Activated naive CD8-positive, alpha-beta T cell treated with anti-CD3 and anti-CD28 coated beads, Interleukin-2, amount 10 ng/mL, durations not matched to agents 7 days and 5 days (primary cell): ENCODE data around the gene NPHP4. TPM values are rescaled to one million over a fixed set of nuclear protein-coding genes. Genes with fewer than 3 reads are reported as not detected.

Experiments
- ATAC-seq: fragments of 150-1000 bp; cut with Tn5 transposase; one replicate; pipeline ENCODE4 v1.10.0; 2021; ENCODE audit warnings: low read depth, moderate library complexity
- POLR2A ChIA-PET: fragments of 350-600 bp; sonication (Branson Sonifier 250); formaldehyde crosslinking; loops from one replicate; lab custom pipeline; 2021; ENCODE audit warnings: antibody characterized with exemption; lab: Charles Lee
- DNase-seq: peaks from one replicate; pipeline ENCODE4 v3.0.0; 2021
- H3K27ac Mint-ChIP-seq: one replicate; pipeline ENCODE4 v1.8.0; 2022; ENCODE audit warnings: mild to moderate bottlenecking, mixed read lengths
- H3K27me3 Mint-ChIP-seq: one replicate; pipeline ENCODE4 v1.8.0; 2022; ENCODE audit warnings: mild to moderate bottlenecking, moderate library complexity, mixed read lengths
- H3K36me3 Mint-ChIP-seq: one replicate; pipeline ENCODE4 v1.8.0; 2021; ENCODE audit warnings: mild to moderate bottlenecking, mixed read lengths
- H3K4me1 Mint-ChIP-seq: one replicate; pipeline ENCODE4 v1.8.0; 2021; ENCODE audit warnings: mixed read lengths
- H3K4me3 Mint-ChIP-seq: one replicate; pipeline ENCODE4 v1.8.0; 2022; ENCODE audit warnings: mild to moderate bottlenecking, moderate library complexity, mixed read lengths
- H3K9me3 Mint-ChIP-seq: one replicate; pipeline ENCODE4 v1.8.0; 2021; ENCODE audit warnings: mixed read lengths
- total RNA-seq, 2 experiments: library from RNA; stranded (reverse); gene quantifications; one replicate each; pipeline ENCODE4 v1.2.3, GENCODE V29; 2021

The NPHP4 gene
- total RNA-seq, 2 experiments from 2014 or later = 16.4 to 17.5 TPM

DNA sequence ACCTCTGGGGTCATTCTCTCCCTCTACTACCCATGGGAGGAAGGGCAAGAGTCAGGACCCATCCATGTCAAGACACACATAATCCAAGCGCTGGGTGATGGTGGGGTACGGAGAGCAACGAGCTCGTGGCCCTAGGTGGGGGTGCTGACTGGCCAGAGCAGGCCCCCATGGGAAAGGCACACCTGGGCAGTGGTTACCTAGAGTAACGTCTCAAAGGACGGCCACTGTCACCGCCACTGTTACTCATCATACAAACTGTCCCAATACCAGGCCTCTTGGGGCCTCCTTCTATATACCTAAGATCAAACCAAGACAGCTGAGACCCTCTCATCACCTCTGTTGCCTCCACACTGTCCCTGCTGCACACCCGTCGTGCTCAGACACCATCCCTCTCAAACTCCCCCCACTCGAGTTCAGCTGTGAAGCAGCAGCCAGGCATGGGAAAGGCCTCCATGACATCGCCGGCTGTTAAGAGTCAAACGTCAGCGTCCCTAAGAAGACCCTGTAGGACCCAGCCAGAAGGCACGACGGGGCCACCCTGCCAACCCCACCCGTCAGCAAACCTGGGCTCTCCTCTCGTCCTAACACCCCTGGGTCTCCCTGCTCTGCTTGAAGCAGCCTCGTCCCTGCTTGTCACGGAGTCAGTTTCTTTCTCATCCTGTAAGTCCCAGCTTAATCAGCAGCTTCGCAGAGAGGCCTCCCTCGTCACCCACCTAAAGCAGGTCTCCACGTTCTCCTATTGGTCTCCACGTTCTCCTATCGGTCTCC is 15.3 kb downstream of the NPHP4 start:
- Mint-ChIP-seq H3K4me3 (no peak overlapping the region), H3K4me1 (peaks cover 9% of the 10 kb centered on the region), H3K36me3 (peaks cover 16% of the 10 kb centered on the region), H3K9me3 (peaks cover 1% of the 10 kb centered on the region), H3K27ac (no peak overlapping the region), H3K27me3 (no peaks in the 10 kb centered on the region)
- ATAC-seq (no peak), DNase-seq (no peak)
- POLR2A ChIA-PET = no interaction called here

GRCh38 chr1:5976231-5976630 is 16.0 kb downstream of the NPHP4 start:
- H3K36me3 Mint-ChIP-seq = peaks cover 16% of the 10 kb centered on the region
- no peak for ATAC-seq
- H3K4me3 Mint-ChIP-seq = no peak overlapping the region
- peaks cover 1% of the 10 kb centered on the region for H3K9me3 Mint-ChIP-seq
- H3K4me1 Mint-ChIP-seq = peaks cover 8% of the 10 kb centered on the region
- POLR2A ChIA-PET = no interaction called here
- no peaks in the 10 kb centered on the region for H3K27me3 Mint-ChIP-seq
- DNase-seq = no peak
- H3K27ac Mint-ChIP-seq = no peak overlapping the region

GRCh38 chr1:5975133-5975880 is 16.9 kb downstream of the NPHP4 start:
- H3K4me3 Mint-ChIP-seq = no peak overlapping the region
- H3K9me3 Mint-ChIP-seq = peaks cover 1% of the 10 kb centered on the region
- POLR2A ChIA-PET = no interaction called here
- ATAC-seq (peak; percentile 64), DNase-seq (peak; percentile 51)
- H3K27ac Mint-ChIP-seq = peak overlapping the region; percentile 69
- no peaks in the 10 kb centered on the region for H3K27me3 Mint-ChIP-seq
- H3K36me3 Mint-ChIP-seq = peaks cover 17% of the 10 kb centered on the region
- peaks cover 2% of the 10 kb centered on the region for H3K4me1 Mint-ChIP-seq

GRCh38 chr1:5974631-5975030 is 17.6 kb downstream of the NPHP4 start:
- Mint-ChIP-seq H3K27me3 (no peaks in the 10 kb centered on the region), H3K4me3 (no peak overlapping the region), H3K27ac (no peak overlapping the region), H3K4me1 (no peaks in the 10 kb centered on the region), H3K36me3 (peaks cover 17% of the 10 kb centered on the region), H3K9me3 (peaks cover 1% of the 10 kb centered on the region)
- POLR2A ChIA-PET = no interaction called here
- DNase-seq (no peak), ATAC-seq (no peak)

GRCh38 chr1:5973771-5974170 is 18.5 kb downstream of the NPHP4 start:
- H3K4me3 Mint-ChIP-seq = no peak overlapping the region
- POLR2A ChIA-PET = no interaction called here
- H3K36me3 Mint-ChIP-seq = peaks cover 16% of the 10 kb centered on the region
- no peak overlapping the region for H3K27ac Mint-ChIP-seq
- no peaks in the 10 kb centered on the region for H3K27me3 Mint-ChIP-seq
- DNase-seq = no peak
- peaks cover 1% of the 10 kb centered on the region for H3K9me3 Mint-ChIP-seq
- no peaks in the 10 kb centered on the region for H3K4me1 Mint-ChIP-seq
- ATAC-seq = no peak

DNA sequence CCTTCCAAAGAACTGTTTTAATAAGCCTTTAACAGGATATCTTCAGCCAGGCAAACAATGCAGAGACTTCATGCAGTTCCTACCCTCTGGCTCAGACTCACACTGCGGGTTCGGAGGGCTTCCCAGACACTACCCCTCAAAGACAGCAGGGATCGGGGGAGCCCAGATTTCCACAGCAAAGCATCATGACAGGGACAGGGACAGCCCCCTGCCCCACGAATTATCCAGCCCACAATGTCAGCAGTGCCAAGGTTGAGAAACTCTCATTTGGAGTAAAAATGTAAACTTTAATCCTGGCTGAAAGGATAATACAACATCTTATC is 20.1 kb downstream of the NPHP4 start:
- Mint-ChIP-seq H3K4me1 (no peaks in the 10 kb centered on the region), H3K27ac (no peak overlapping the region), H3K9me3 (no peaks in the 10 kb centered on the region), H3K4me3 (no peak overlapping the region), H3K36me3 (peaks cover 11% of the 10 kb centered on the region), H3K27me3 (no peaks in the 10 kb centered on the region)
- ATAC-seq = no peak
- POLR2A ChIA-PET = no interaction called here
- DNase-seq = no peak

DNA sequence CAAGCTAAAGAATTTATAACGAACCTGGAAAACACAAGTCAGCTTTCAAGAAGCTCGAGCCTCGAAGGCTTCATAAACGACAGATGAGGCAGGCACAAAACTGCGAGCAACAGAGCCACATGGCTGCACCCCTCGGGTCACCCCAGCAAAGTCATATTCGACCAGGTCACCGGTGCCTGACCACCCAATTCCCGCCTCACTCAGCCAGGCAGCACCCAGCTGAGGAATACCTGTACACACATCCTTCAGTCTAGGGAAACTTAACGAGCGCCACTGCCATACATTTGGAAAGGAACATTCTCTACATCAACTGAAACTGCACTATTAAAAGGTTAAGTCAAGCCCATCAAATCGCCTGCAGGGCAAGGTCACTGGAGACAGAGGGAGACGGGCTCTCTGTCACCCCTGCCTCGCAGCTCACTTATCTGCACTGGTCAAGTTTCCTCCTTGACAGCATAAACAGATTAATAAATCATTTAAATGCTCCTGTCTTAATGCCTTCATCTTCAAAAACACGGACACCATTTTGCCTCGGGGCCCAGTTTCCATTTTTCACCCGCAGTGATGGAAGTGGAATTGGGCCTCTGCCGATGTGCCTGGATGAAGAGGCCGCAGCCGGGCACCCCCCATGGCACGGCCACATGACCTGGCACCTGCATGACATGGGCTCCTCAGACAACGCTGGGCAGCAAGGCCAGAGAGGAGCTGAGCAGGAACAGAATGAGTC is 20.6 kb downstream of the NPHP4 start:
- no peaks in the 10 kb centered on the region for H3K9me3 Mint-ChIP-seq
- H3K36me3 Mint-ChIP-seq = peaks cover 6% of the 10 kb centered on the region
- no peak for DNase-seq
- no peaks in the 10 kb centered on the region for H3K4me1 Mint-ChIP-seq
- H3K27ac Mint-ChIP-seq = no peak overlapping the region
- POLR2A ChIA-PET = no interaction called here
- no peak for ATAC-seq
- no peak overlapping the region for H3K4me3 Mint-ChIP-seq
- H3K27me3 Mint-ChIP-seq = no peaks in the 10 kb centered on the region

DNA sequence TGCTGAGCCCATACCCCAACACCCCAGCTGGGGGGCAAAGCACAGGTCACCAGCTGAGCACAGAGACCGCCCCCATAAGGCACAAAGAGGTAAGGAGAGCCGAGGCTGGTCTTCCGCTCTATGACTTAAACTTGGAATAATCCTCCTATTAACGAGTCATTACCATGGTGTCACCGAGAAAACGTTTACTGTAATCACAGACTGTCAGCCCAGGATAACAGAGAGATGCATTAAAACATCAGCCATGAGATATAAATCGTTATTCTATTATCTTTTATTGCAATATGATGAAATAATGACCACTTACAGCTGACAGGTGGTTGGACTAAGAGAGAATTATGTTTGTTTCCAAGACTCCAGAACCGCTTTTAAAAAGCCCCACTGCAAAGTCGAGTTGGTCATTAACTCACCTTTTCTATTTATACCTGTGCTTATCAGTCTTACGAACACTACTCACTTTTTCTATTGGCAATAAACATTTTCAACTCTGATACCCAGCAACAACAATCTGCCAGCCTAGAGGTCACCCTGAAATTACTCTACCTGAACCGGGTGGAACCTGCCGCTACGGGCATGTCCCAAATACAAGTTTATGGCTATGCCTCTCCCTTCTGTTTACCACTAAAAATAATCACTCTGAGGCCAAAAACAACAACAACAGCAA is 21.5 kb downstream of the NPHP4 start:
- ATAC-seq (no peak), DNase-seq (no peak)
- H3K4me1 Mint-ChIP-seq = peaks cover 2% of the 10 kb centered on the region
- no peaks in the 10 kb centered on the region for H3K27me3 Mint-ChIP-seq
- POLR2A ChIA-PET = no interaction called here
- no peak overlapping the region for H3K27ac Mint-ChIP-seq
- H3K36me3 Mint-ChIP-seq = peaks cover 6% of the 10 kb centered on the region
- H3K9me3 Mint-ChIP-seq = no peaks in the 10 kb centered on the region
- H3K4me3 Mint-ChIP-seq = no peak overlapping the region

DNA sequence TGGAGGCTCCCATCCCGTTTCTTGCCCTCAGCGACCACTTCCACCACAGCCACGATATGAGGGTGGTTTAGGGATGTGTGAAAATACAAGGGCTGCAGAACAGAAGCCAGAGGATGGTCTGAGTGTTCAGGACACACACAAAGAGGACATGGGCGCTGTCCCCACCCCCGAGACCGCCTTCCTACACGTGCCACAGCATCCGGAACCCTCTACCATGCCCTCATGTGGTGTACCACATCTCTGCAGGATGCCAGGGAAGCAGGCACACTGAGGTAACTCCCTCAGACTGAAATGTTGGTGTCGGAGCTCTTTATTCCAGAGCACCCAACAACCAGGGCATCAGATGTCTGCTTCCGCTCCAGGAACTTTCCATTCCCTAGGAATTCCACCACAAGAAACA is 23.1 kb downstream of the NPHP4 start:
- no peak overlapping the region for H3K4me3 Mint-ChIP-seq
- H3K27ac Mint-ChIP-seq = no peak overlapping the region
- ATAC-seq = no peak

DNA sequence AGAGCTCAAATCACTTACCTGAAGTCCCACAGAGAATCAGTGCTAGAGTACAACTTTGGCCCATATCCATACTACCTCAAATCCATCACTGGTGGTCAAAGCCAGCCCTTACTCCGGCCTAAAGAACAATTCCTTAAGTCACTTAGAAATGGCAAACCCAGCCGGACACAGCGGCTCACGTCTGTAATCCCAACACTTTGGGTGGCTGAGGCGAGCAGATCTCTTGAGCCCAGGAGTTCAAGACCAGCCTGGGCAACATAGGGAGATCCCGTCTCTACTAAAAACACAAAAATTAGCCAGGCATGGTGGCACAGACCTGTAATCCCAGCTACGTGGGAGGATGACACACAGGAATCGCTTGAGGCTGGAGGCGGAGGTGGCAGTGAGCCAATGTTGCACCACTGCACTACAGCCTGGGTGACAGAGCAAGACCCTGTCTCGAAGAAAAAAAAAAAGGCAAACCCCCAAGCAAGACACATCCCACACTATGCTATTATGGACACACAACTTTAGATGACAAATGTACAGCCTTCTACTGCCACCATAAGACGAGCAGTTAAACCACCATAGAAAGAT is 24.0 kb downstream of the NPHP4 start:
- no peak for ATAC-seq
- Mint-ChIP-seq H3K36me3 (peaks cover 8% of the 10 kb centered on the region), H3K9me3 (no peaks in the 10 kb centered on the region), H3K27ac (no peak overlapping the region), H3K27me3 (no peaks in the 10 kb centered on the region), H3K4me3 (no peak overlapping the region), H3K4me1 (peaks cover 2% of the 10 kb centered on the region)
- POLR2A ChIA-PET = no interaction called here
- DNase-seq = no peak

More for the DNA sequence above, 23.1 kb downstream of the NPHP4 start:
- POLR2A ChIA-PET = no interaction called here
- DNase-seq = no peak
- H3K36me3 Mint-ChIP-seq = peaks cover 8% of the 10 kb centered on the region
- peaks cover 2% of the 10 kb centered on the region for H3K4me1 Mint-ChIP-seq
- no peaks in the 10 kb centered on the region for H3K9me3 Mint-ChIP-seq
- H3K27me3 Mint-ChIP-seq = no peaks in the 10 kb centered on the region

- Mint-ChIP-seq H3K27me3 (no peaks in the 10 kb centered on the region), H3K9me3 (no peaks in the 10 kb centered on the region), H3K4me3 (no peak overlapping the region), H3K27ac (no peak overlapping the region), H3K4me1 (peaks cover 2% of the 10 kb centered on the region), H3K36me3 (peaks cover 8% of the 10 kb centered on the region)
- POLR2A ChIA-PET = no interaction called here
- ATAC-seq = no peak
- DNase-seq = no peak
Measured at GRCh38 chr1:5967351-5968160, 24.7 kb downstream of the NPHP4 start.

- peaks cover 11% of the 10 kb centered on the region for H3K36me3 Mint-ChIP-seq
- no peak for ATAC-seq
- H3K4me3 Mint-ChIP-seq = no peak overlapping the region
- no peaks in the 10 kb centered on the region for H3K27me3 Mint-ChIP-seq
- POLR2A ChIA-PET = no interaction called here
- DNase-seq = no peak
- no peaks in the 10 kb centered on the region for H3K9me3 Mint-ChIP-seq
- peaks cover 2% of the 10 kb centered on the region for H3K4me1 Mint-ChIP-seq
- no peak overlapping the region for H3K27ac Mint-ChIP-seq
Measured at GRCh38 chr1:5966543-5967205, 25.6 kb downstream of the NPHP4 start.
